Kidney capillary endothelial cell (primary cell): Measurements from ENCODE around the gene METRN.
A peak's percentile ranks its signal among the peaks of the same experiment; 100 is the strongest.
"Not testable (repeated sequence)": the region's sequence is repeated elsewhere in the genome, so short reads cannot be mapped to it uniquely, and the experiment has no call there.

Source experiments
- DNase-seq: peaks from one replicate; pipeline ENCODE4 v3.0.0-alpha.2; 2018; ENCODE audit warnings: low spot score

METRN gene

DNA sequence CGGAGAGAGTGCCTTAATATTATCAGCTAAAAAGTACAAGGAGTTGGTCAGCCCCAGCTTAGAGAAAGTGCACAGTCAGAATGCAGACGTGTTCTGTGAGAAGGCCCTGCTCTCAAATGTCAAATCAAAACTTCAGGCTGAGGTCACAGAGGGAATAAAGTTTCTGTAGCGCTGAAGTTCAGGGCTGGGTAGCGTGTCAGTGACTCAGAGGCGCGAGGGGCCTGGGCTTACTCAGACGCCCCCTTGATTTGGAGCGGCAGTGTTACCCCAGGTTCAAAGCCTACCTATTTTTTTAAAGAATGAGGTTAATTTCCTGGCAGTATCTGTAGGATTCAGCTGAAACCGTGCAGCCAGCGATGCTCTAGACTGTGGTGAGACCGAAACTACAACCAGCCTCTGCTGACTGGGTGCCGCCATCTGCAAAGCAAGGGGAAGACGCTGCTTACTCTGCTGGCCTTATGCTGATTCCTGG is 21.1 kb downstream of the METRN start:
- no peak for DNase-seq

- no peak for DNase-seq
Measured at GRCh38 chr16:736936-737481, 22.1 kb downstream of the METRN start.

DNA sequence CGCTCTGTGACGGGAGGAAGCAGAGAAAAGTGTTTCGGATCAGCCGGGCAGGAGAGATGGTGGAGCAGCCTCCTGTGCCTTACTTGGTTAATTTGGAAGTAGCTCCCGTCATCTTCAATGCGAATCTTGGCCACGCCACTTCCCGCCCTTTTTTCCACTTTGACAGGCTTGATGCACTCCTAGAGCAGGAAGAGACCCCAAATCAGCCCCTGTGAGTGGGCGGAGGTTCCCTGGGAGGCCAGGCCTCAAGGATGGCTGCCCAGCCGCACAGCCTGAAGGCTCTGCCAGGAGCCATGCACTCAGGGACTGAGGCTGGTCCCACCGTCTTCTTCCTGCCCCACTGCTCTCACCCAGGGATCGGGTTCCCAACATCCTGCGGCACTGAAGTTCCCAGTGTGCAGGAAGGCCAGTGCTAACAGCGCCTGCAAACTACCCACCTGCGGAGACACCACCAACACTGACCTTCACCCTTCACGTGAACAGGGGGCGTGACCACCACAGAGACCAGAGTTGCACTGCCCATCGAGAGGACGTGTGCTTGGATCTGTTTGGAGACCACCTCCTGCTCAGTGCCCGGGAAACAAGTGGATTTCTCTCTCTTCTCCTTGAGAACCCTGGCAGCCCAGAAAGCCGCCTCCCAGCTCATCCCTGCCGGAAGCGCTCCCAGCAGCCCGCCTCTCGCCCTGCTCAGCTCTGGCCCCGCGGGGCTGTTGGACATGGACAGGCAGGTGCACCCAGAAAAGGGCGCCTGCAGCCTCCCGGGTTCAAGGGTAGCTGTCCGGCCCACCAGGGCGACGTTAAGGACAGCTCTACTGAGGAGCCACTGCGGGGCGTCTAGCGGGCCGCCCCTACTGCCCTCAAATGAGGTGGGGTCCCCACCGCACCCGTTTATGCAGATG is 24.9 kb downstream of the METRN start:
- no peak for DNase-seq

DNA sequence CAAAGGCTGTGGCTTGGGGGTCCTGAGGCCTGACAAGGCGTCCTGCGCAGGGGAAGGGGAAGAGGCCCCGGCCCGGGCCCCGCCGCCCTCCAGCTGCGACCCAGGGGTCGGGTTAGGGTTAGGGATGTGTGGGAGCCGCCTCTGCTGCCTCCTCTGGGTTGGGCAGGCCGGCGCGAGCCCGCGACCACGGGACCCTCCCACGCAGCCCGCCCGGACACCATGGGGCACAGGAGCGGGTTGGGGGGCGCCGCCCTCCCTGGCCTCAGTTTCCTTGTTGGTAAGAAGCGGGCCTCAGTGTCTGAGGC is 25.5 kb downstream of the METRN start:
- DNase-seq = no peak

- DNase-seq = peak; percentile 76
Measured at GRCh38 chr16:740764-741505, 26.0 kb downstream of the METRN start, which contains the start of gene CIAO3. Gene CIAO3, minus strand, starts transcription at chr16:740997. Its CDS starts 12 bp downstream, at chr16:740985.

GRCh38 chr16:741986-742629 is 27.2 kb downstream of the METRN start:
- no peak for DNase-seq

DNA sequence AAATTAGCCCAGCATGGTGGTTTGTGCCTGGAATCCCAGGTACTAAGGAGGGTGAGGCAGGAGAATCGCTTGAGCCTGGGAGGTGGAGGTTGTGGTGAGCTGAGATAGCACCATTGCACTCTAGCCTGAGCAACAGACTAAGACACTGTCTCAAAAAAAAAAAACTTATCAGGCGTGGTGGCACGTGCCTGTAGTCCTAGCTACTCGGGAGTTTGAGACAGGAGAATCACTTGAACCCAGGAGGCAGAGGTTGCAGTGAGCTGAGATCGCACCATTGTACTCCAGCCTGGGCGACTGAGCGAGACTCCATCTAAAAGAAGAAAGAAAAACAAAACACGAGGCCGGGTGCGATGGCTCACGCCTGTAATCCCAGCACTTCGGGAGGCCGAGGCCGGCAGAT is 28.0 kb downstream of the METRN start:
- not testable (repeated sequence) for DNase-seq

DNA sequence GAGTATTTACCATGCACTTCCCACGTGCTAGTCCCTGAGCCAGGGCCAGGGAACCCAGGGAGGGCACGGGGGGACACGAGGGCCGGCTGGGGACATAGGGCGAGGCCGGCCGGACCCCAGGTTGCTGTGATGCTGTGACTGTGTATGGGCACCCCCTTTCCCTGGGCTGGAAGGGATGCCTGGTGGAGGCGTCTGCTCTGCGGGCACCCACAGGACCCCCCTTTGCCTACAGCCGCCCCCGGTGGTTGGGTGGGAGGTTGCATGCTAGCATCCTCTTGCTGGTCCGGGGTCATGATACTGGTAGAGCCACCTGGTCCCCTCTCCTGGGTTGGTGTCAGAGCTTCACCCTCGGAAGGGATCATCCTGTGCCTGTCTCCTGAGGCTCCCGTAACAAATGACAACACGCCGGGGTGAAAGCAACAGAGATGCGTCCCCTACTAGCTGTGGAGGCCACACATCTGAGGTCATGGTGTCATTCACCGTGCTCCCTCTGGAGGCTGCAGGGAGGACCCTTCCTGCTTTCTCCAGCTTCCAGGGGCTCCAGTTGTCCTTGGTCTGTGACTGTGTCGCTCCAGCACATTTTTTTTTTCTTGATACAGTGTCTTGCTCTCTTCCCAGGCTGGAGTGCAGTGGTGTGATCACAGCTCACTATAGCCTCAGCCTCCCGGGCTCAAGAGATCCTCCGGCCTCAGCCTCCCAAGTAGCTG is 29.0 kb downstream of the METRN start:
- DNase-seq = no peak

GRCh38 chr16:745739-746138 is 30.8 kb downstream of the METRN start:
- DNase-seq = no peak

GRCh38 chr16:746637-747036 is 31.7 kb downstream of the METRN start:
- no peak for DNase-seq

DNA sequence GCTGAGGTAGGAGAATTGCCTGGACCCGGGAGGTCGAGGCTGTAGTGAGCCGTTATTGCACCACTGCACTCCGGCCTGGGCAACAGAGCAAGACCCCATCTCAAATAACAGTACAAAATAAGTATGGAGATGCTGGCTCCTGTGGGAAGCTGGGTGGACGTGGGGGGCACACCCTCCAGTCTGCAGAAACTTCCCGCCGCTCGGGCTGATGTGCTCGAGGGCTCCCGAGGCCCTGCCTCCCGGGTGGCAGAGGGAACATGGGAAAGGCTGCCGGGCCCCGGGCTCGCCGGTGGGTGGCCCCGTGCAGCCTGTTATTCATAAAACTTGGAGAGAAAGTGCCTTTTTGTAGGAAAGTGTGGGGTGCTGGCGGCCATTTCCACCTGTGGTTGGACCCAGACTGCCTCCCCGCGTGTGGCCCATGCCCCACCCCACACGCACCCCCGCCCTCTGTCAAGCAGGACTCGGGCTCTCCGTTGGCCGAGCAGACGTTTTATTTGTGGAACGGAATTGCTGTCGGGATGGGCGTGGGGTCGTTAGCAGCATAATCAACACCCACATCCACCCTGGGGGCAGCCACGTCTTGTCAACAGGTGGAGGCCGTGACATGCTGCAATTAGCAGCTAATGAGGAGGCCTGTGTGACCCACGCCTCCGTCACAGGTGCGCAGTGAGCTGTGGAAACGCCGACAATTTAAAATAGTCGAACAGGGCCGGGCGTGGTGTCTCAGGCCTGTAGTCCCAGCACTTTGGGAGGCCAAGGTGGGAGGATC is 33.2 kb downstream of the METRN start:
- no peak for DNase-seq

- DNase-seq = no peak
Measured at GRCh38 chr16:749010-749409, 34.1 kb downstream of the METRN start.

DNA sequence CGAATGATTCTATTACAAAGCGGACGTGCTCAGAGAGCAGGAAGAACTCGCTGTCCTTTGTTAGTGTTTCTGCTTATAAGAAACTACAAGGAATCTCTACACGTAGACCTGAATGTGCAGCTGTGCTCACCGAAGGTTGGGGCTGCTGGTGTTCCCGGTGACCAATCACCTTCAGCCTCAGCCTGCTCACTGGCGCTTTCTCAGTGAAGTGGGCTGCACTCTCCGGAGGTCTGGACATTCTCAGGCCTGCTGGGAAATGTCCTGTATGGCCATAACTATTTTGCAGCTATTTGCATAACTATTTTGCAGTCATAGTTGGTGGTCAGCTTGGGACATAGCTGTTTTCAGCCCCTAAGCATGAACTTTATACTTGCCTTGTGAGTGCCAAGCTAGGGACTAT is 35.6 kb downstream of the METRN start:
- DNase-seq = no peak

DNA sequence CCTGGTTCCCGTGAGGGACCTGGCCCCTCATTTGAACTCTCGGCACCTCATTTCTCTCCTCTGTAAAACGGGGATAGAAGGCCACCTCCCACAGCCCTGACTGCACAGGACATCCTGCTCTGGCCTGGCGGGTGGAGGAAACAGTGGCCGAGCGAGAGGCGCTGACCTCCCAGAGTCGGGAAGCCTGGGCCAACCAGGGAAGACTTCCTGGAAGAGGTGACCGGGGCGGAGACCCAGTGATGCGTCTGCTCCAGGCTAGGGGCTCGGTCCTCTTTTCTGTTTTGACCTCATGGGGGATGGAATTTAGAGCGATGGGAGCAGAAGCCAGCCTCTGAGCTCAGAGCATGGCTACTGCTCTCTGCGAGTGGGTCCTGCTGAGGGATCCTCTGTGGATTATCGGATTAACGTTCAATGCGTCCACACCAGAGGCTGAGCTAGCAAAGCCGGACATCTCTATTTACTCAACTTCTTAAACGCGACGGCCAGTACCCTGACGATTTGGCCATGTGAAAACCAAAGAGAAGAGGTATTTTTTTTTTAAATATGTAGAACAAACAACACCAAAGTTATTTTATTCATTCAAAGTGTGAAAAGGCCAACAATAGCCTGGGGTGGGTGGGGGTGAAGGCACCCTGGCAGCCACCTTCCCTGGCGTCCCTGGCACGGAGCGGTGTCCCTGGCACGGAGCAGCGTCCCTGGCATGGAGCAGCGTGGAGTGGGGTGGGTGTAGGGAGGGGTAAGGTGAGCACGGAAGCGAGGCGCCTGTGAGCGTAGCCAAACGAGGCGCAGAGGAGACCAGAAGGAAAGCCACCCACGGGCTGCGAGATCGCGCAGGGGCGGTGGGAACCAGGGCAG is 36.5 kb downstream of the METRN start:
- no peak for DNase-seq

GRCh38 chr16:752007-752312 is 37.0 kb downstream of the METRN start:
- DNase-seq = no peak

GRCh38 chr16:754121-754607 is 39.2 kb downstream of the METRN start:
- not testable (repeated sequence) for DNase-seq

GRCh38 chr16:754656-755055 is 39.7 kb downstream of the METRN start:
- DNase-seq = no peak

GRCh38 chr16:756428-756827 is 41.5 kb downstream of the METRN start:
- DNase-seq = no peak

DNA sequence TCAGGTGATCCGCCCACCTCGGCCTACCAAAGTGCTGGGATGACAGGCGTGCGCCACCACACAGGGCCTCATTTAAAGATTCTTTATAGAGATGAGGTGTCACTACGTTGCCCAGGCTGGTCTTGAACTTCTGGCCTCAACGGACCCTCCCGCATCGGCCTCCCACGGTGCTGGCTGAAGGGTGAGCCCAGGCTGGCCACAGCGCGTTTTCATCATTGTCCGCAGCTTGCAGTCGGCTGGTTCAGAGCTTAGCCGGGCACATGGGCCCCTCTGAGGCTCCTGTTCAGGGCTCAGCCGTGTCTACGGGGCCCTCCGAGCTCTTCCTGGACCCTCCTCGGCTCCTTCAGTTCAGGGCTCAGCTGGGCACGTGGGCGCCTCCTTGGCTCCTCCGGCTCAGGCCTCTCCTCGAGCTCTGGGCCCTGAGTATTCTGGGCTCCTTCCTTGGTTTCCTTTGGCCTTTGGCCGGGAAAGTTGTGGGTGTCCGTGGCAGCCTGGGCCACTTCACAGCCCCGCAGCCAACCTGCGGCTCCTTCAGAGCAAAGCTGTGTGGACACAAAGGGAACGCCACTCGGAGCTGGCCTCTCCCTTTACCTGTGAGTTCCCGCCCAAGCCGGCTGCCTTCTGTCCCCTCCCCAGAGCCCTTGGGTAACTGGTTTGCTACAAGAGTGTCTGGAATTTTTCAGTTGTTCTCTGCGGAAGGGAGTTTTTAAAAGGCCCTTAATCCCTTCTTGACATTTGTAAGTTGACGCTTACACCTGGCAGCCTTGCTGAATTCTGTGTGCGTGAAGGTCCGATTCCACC is 44.4 kb downstream of the METRN start:
- no peak for DNase-seq
